SW 1271 (cell line): ENCODE data around the gene ALDH2.
"Not testable (repeated sequence)": the region's sequence is repeated elsewhere in the genome, so short reads cannot be mapped to it uniquely, and the experiment has no call there.

Source experiments
- DNase-seq, 2 experiments: peaks; one replicate each; lab custom pipeline; 2025; lab: John Stamatoyannopoulos, UW

The ALDH2 gene

DNA sequence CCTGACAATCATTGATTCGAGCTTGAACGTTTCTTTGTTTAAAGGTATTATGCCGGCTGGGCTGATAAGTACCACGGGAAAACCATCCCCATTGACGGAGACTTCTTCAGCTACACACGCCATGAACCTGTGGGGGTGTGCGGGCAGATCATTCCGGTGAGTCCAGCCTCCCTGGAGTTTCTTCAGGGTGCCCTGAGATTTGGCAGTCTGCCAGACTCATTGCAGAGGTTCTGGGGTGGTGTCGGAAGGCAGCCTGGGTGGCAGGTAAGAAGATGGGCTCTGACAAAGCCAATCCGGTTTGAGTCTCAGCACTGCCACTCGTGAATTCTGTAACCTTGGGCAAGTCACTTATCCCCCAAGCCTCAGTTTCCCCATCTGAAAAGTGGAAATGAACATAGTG, 23.0 kb downstream of the ALDH2 start:
- no peak for DNase-seq

GRCh38 chr12:111791507-111791906, 24.8 kb downstream of the ALDH2 start:
- no peak for DNase-seq

DNA sequence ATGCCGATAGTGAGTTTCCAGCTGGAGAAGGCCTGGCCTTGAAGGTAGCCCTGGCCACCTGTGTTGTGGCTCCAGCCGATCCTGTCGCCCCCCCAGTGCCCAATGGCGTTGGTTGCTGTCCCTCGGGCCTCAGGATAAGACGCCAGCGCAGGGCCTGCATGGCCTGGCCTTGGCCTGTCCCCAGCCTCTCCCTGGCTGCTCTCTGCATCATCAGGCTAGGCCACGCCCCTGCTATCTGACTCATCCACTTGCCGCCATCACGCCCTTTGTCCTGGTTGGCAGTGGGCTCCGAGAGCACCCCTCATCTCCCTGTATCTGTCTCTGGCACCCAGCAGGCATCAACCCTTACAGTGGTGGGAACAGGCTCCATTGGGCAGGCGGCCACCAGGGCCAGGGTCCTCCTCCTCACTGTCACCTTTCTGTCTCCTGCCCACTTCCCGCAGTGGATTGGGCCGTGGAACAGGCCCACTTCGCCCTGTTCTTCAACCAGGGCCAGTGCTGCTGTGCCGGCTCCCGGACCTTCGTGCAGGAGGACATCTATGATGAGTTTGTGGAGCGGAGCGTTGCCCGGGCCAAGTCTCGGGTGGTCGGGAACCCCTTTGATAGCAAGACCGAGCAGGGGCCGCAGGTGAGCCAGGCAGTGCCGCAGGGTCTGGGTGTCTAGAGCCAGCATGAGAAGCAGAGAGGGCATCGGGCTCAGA, 25.6 kb downstream of the ALDH2 start:
- no peak for DNase-seq

- no peak for DNase-seq
Measured at GRCh38 chr12:111792856-111793235, 26.1 kb downstream of the ALDH2 start.

DNA sequence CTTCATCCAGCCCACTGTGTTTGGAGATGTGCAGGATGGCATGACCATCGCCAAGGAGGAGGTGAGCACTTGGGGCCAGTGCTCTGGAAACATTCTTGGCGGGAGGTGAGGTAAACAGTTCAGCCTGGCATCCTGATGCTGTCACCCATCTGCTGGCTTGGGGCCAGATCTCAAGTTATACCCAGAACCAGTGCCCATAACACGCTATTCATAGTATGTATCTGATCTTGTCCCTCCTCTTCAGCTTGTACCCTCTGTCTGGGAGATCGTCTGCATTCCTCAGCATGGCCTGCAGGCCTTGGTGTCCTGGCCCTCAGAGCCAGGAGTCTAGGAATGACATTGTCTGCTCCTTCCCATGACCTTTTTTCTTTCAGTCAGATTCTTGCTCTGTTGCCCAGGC, 31.4 kb downstream of the ALDH2 start:
- DNase-seq = no peak

- no peak for DNase-seq
Measured at GRCh38 chr12:111799758-111800157, 33.0 kb downstream of the ALDH2 start.

DNA sequence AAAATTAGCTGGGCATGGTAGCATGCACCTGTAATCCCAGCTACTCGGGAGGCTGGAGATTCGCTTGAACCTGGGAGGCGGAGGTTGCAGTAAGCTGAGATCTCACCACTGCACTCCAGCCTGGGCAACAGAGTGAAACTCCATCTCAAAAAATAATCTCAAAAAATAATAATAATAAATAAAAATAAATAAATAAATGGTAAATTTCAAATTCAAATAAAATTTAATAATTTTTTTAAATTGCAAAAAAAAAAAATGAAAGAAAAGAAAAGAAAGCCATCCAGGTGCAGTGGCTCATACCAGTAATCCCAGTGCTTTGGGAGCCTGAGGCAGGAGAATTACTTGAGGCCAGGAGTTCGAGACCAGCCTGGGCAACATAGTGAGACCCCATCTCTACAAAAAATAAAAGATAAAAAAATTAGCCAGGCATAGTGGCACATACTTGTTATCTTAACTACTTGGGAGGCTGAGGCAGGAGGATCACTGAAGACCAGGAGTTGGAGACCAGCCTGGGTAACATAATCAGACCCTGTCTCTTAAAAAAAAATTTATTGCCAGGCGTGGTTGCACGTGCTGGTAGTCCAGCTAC, 36.4 kb downstream of the ALDH2 start:
- no peak for DNase-seq

DNA sequence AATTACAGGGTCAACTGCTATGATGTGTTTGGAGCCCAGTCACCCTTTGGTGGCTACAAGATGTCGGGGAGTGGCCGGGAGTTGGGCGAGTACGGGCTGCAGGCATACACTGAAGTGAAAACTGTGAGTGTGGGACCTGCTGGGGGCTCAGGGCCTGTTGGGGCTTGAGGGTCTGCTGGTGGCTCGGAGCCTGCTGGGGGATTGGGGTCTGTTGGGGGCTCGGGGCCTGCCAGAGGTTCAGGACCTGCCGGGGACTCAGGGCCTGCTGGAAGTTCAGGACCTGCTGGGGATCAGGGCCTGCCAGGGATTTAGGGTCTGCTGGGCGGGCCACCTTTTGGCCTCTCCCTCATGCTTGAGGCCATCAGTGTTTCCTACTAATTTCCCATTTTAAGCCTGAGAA, 37.1 kb downstream of the ALDH2 start:
- DNase-seq = no peak

DNA sequence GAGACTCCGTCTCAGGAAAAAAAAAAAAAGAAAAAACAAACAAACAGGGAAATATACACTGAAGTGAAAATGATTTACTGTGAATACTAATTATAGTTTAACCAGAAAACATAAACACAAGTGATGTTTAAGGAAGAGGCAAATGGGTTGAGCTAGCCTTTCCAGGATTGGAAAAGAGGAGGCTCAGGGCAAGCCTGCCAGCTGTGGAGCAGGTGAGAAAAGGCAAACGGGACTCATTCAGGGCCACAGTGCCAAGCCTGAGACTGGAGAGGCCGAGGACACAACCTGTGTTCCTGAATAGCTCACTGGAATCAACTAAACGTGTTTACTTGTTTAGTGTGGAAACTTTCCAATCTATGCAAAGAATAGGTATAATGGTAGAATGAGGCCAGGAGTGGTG, 39.6 kb downstream of the ALDH2 start:
- no peak for DNase-seq

DNA sequence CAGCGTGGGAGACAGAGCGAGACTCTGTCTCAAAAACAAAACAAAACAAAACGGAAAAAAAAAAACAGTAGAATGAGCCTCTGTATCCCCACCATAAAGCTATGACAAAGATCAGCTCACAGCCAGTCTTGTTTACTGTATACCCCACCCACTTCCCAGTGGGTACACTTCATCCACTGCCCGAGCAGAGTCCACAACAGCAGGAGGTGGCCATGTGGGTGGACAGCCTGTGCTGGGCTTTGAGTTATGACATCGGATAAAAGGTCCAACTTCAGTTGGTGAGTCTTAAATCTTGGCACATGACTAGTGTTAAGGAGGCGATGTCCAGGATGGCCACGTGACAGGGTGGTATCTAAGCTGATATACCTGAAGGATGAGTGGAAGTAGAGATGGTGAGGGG, 40.5 kb downstream of the ALDH2 start:
- DNase-seq = no peak

DNA sequence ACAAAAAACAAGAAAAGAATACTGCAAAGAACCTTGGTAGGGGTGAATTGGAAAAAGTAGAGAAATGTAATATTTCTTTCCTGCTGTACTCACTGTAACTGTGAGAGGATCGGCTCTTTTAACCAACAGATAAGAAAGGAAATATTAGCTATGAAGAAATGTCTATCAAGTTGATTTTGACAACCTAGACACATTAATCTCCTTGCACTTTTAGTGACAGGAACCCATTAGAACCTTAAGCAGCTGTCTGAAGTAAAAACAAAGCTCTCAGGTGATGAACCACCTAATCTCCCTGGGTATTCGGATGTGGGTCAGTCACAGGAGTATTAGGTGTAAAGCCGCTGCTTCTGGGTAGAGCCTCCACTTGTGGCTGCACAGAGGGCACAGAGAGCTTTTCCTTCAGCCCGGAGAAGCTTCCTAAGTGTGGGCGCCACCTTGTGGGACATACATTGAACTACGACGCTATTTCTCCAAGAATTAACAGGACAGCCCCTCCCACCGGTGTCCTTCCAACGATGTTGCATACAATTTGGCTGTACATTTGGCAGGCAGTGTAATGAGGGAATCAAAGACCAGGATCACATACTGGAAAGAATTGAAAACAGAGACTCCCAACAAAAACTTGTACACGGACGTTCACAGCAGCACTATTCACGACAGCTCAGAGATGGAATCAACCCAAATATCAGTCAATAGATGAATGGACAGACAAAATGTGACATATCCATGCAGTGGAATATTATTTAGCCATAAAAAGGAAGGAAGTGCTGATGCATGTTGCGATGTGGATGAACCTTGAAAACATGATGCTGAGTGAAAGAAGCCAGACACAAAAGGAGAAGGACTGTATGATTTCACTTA, 46.4 kb downstream of the ALDH2 start:
- peak; percentile 59 to 87 for DNase-seq

GRCh38 chr12:111816065-111816615, 49.4 kb downstream of the ALDH2 start:
- no peak for DNase-seq

GRCh38 chr12:111816898-111817297, 50.2 kb downstream of the ALDH2 start:
- not testable (repeated sequence) for DNase-seq

DNA sequence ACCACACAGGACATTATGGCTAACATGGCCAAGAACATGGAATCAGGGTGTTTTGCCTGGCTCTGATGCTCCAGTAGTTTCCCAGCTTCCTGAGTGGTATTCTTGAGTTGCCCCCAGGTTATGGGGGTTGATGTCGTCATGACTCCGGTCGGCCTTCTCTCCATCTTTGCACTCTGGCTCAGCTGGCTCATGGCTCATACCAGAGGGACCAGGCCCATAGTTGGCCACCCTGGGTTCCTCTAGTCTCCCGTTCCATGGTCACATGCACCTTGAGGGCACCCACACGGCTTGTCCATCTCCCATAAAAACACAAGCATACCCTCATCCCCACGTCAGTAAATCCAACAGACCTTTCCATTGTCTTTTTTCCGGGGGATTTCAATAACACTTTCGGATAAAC, 51.6 kb downstream of the ALDH2 start:
- no peak for DNase-seq

- no peak for DNase-seq
Measured at GRCh38 chr12:111819191-111820158, 52.7 kb downstream of the ALDH2 start.

DNA sequence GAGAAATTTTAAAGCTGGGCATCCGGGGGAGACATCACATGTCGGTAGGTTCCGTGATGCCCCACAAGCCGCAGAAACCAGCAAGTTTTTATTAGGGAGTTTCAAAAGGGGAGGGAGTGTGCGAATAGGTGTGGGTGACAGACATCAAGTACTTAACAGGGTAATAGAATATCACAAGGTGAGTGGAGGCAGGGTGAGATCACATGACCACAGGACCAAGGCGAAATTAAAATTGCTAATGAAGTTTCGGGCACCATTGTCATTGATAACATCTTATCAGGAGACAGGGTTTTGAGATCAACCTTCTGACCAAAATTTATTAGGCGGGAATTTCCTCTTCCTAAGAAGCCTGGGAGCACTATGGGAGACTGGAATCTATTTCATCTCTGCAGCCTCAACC, 54.1 kb downstream of the ALDH2 start:
- not testable (repeated sequence) for DNase-seq

- no peak for DNase-seq
Measured at GRCh38 chr12:111822886-111823285, 56.2 kb downstream of the ALDH2 start.

GRCh38 chr12:111823891-111824290, 57.2 kb downstream of the ALDH2 start:
- no peak for DNase-seq

GRCh38 chr12:111824312-111824711, 57.6 kb downstream of the ALDH2 start:
- not testable (repeated sequence) for DNase-seq

DNA sequence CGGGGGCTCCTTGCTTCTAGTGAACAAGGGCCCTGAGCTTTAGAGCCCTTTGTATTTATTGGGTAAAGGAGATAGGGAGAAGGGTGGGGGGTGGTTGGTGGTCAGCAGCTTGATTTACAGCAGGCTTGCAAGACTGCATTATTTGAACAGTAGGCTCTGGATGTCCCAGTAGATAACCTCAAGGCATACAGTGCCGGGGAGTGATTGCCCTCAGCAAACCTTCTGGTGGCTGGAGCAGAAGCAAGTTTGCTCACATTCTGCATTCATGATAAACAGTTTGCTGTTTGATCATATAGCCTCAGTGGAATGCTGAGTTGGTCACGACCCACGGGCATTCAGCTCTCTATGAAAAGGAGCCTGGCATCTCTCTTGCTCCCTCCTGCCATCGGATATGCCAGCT, 58.8 kb downstream of the ALDH2 start:
- no peak for DNase-seq

- no peak for DNase-seq
Measured at GRCh38 chr12:111826316-111826715, 59.6 kb downstream of the ALDH2 start.

DNA sequence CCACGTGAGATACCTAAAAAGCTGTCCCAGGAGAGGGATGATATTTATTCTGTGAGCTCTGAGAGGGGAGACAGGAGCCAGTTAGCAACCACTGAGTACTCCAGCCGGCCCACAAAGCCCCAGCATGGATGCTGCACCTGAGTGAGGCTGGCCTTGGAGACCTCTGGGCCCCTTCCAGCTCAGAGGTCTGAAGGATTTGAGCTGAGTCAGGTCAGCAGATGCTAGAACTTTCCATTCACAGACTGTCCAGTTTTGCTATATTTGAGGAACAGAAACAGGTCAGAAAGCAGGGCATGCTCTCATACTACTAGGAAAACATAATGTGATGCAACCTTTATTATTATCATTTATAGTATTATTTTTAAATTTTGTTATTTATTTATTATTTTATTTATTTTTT, 60.3 kb downstream of the ALDH2 start:
- DNase-seq = no peak
